Hepatocyte (in vitro differentiated cells): ENCODE measurements around the gene PCCB. TPM values are rescaled to one million over a fixed set of nuclear protein-coding genes. Genes with fewer than 3 reads are reported as not detected.

ENCODE experiments used
- DNase-seq: peaks from one replicate; pipeline ENCODE4 v3.0.0-alpha.2; 2016; ENCODE audit warnings: low spot score
- H2AFZ ChIP-seq: fragments of 200-600 bp; sonication (generic); 2 replicates; pipeline ENCODE4 v1.6.0; 2016; ENCODE audit warnings: antibody characterized with exemption, mild to moderate bottlenecking
- H3K27ac ChIP-seq: fragments of 200-600 bp; sonication (generic); 2 replicates; pipeline ENCODE4 v1.5.1; 2016; ENCODE audit warnings: mild to moderate bottlenecking
- H3K27me3 ChIP-seq: fragments of 200-600 bp; sonication (generic); 2 replicates; pipeline ENCODE4 v1.6.1; 2016
- H3K36me3 ChIP-seq: fragments of 200-600 bp; sonication (generic); replicated peaks from 2 replicates; pipeline ENCODE4 v1.5.1; 2016; ENCODE audit warnings: low read depth; ENCODE audit not compliant: insufficient read depth
- H3K4me1 ChIP-seq: fragments of 200-600 bp; sonication (generic); 2 replicates; pipeline ENCODE4 v1.5.1; 2016; ENCODE audit warnings: mild to moderate bottlenecking, moderate library complexity; ENCODE audit not compliant: insufficient read depth
- H3K4me2 ChIP-seq: fragments of 200-600 bp; sonication (generic); 2 replicates; pipeline ENCODE4 v1.6.0; 2016
- H3K4me3 ChIP-seq: fragments of 200-600 bp; sonication (generic); 2 replicates; pipeline ENCODE4 v1.5.1; 2016; ENCODE audit warnings: mild to moderate bottlenecking
- H3K79me2 ChIP-seq: fragments of 200-600 bp; sonication (generic); 2 replicates; pipeline ENCODE4 v1.6.0; 2017; ENCODE audit warnings: mild to moderate bottlenecking
- H3K9me2 ChIP-seq: fragments of 200-600 bp; sonication (generic); replicated peaks from 2 replicates; pipeline ENCODE4 v1.6.0; 2017; ENCODE audit warnings: mild to moderate bottlenecking; ENCODE audit not compliant: insufficient read depth
- H3K9me3 ChIP-seq: fragments of 200-600 bp; sonication (generic); 2 replicates; pipeline ENCODE4 v1.5.1; 2016; ENCODE audit warnings: low read depth, mild to moderate bottlenecking
- H4K20me1 ChIP-seq: fragments of 200-600 bp; sonication (generic); 2 replicates; pipeline ENCODE4 v1.6.0; 2016; ENCODE audit warnings: mild to moderate bottlenecking; ENCODE audit not compliant: insufficient read depth, poor library complexity, severe bottlenecking
- EZH2 ChIP-seq: fragments of 200-600 bp; sonication (generic); IDR thresholded peaks from 2 replicates; pipeline ENCODE4 v1.6.1; 2016; ENCODE audit warnings: antibody characterized with exemption, mild to moderate bottlenecking, borderline replicate concordance
- EZH2phosphoT487 ChIP-seq: fragments of 200-600 bp; sonication (generic); IDR thresholded peaks from one replicate; pipeline ENCODE4 v1.6.1; 2018; ENCODE audit warnings: antibody characterized with exemption, mild to moderate bottlenecking, low read depth, moderate library complexity; ENCODE audit not compliant: unreplicated experiment, severe bottlenecking
- WGBS: methylation state at CpG from one replicate; pipeline ENCODE4 v1.1.6; 2016; ENCODE audit warnings: low lambda C conversion rate; ENCODE audit errors: missing lambda C conversion rate; 5-methylcytosine and 5-hydroxymethylcytosine counted together
- polyA plus RNA-seq: library from polyadenylated mRNA; unstranded; fragments of >200 nt; fragmentation: Nextera tagmentation; extraction: Ambion mirVana; gene quantifications from 2 replicates; pipeline ENCODE4 v1.2.1, GENCODE V29; 2016
- total RNA-seq: library from RNA; depleted of rRNA; stranded (reverse); fragments of >200 nt; gene quantifications from 2 replicates; pipeline ENCODE4 v1.2.3, GENCODE V29; 2014
- TF ChIP-seq, protein P1 (sequence below): fragments of 200-600 bp; sonication (generic); IDR thresholded peaks from 2 replicates; pipeline ENCODE4 v1.5.1; 2016; ENCODE audit warnings: antibody characterized with exemption, mild to moderate bottlenecking; ENCODE audit not compliant: poor library complexity

The PCCB gene
- total and polyA plus RNA-seq, 2 experiments from 2014 or later, result 32.0 to 52.7 TPM

DNA sequence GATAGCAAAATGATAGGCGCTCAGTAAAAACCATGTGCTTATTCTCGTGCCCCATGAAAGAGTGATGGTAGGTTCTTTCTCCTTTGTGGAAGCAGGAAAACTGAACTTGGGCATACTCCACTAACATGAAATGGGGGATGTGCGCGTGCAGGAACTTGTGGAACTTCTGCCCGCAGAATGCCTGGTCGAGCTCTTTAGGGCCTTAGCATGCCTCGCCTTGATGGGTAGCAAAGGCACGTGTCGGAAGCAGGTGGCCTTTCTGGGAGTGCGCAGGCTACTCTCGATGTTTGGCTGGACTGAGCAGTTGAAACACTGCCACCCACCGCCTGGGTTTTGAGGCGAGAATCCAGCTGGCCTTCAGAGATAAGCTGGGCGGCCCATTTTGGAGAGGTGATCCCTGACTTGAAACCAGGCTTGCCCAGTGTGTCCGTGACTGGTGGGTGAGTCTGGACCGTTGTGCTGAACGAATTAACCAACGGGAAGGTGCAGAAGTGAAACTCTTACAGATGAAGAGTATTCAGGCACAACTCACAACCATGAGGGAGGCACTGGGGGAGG lies 842 bp downstream of the PCCB start:
- WGBS, result 60% methylated on average over 18 of the region's 18 CpGs
- peak overlapping the region; percentile 42 for H3K4me3 ChIP-seq
- H3K9me3 ChIP-seq, result no peaks in the 10 kb centered on the region
- H3K27me3 ChIP-seq, result no peaks in the 10 kb centered on the region
- no peaks in the 10 kb centered on the region for H3K9me2 ChIP-seq
- H3K4me1 ChIP-seq, result peaks cover 10% of the 10 kb centered on the region
- peak; percentile 19 for DNase-seq
- H3K79me2 ChIP-seq, result peaks cover 33% of the 10 kb centered on the region
- no peaks in the 10 kb centered on the region for H4K20me1 ChIP-seq
- H3K36me3 ChIP-seq, result no peaks in the 10 kb centered on the region
- peak overlapping the region; percentile 49 for H2AFZ ChIP-seq
- H3K27ac ChIP-seq, result peak overlapping the region; percentile 90
- H3K4me2 ChIP-seq, result peak overlapping the region; percentile 77
- TF ChIP-seq EZH2phosphoT487 (no peak), EZH2 (no peak)
- TF ChIP-seq, protein P1, sequence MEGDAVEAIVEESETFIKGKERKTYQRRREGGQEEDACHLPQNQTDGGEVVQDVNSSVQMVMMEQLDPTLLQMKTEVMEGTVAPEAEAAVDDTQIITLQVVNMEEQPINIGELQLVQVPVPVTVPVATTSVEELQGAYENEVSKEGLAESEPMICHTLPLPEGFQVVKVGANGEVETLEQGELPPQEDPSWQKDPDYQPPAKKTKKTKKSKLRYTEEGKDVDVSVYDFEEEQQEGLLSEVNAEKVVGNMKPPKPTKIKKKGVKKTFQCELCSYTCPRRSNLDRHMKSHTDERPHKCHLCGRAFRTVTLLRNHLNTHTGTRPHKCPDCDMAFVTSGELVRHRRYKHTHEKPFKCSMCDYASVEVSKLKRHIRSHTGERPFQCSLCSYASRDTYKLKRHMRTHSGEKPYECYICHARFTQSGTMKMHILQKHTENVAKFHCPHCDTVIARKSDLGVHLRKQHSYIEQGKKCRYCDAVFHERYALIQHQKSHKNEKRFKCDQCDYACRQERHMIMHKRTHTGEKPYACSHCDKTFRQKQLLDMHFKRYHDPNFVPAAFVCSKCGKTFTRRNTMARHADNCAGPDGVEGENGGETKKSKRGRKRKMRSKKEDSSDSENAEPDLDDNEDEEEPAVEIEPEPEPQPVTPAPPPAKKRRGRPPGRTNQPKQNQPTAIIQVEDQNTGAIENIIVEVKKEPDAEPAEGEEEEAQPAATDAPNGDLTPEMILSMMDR, result no peak

DNA sequence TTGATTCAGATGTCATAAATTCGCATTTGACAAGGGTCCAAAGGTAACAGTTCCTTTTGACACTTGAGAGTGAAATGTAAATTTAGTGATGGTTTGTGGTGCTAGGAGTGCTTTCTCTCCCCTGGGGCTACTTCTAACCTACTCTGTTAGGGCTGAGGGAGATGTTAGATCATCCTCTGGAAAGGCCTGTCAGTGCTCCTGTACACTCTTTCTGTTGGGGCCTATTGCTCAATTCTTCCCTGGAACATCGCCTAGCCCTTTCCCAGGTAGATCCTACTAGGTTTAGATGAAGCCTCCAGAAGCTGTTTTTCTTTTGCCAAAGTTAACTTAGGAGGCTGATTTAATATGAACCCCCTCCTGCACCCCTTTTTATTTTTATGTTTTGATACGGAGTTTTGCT lies 1.4 kb downstream of the PCCB start:
- Histone ChIP-seq H3K9me2 (no peaks in the 10 kb centered on the region), H2AFZ (no peak overlapping the region), H3K36me3 (no peaks in the 10 kb centered on the region), H3K27ac (no peak overlapping the region), H3K4me2 (peak overlapping the region; percentile 77), H3K4me1 (peaks cover 10% of the 10 kb centered on the region), H3K9me3 (no peaks in the 10 kb centered on the region), H3K4me3 (no peak overlapping the region), H4K20me1 (no peaks in the 10 kb centered on the region), H3K27me3 (no peaks in the 10 kb centered on the region), H3K79me2 (peaks cover 33% of the 10 kb centered on the region)
- WGBS, result 89% methylated on average over 3 of the region's 3 CpGs
- TF ChIP-seq EZH2phosphoT487 (no peak), EZH2 (no peak)
- TF ChIP-seq, protein P1, result no peak
- DNase-seq, result no peak

- Histone ChIP-seq H3K9me2 (no peaks in the 10 kb centered on the region), H3K27me3 (no peaks in the 10 kb centered on the region), H3K36me3 (peaks cover 6% of the 10 kb centered on the region), H3K9me3 (no peaks in the 10 kb centered on the region), H3K4me2 (peak overlapping the region; percentile 34), H4K20me1 (no peaks in the 10 kb centered on the region), H3K79me2 (peaks cover 33% of the 10 kb centered on the region), H3K4me1 (peaks cover 9% of the 10 kb centered on the region), H2AFZ (no peak overlapping the region), H3K27ac (peak overlapping the region; percentile 76), H3K4me3 (no peak overlapping the region)
- TF ChIP-seq EZH2 (no peak), EZH2phosphoT487 (no peak)
- TF ChIP-seq, protein P1, result no peak
- 90% methylated on average over 8 of the region's 8 CpGs for WGBS
- DNase-seq, result peak; percentile 71
These were observed 5.7 kb downstream of the PCCB start for GRCh38 chr3:136255672-136256406.
